Mucosa of gallbladder (tissue), 1 donor: ENCODE results near the gene PIP. TPM values are rescaled to one million over a fixed set of nuclear protein-coding genes. Genes with fewer than 3 reads are reported as not detected.
"Not testable (repeated sequence)": the region's sequence is repeated elsewhere in the genome, so short reads cannot be mapped to it uniquely, and the experiment has no call there.

ENCODE experiments used
- DNase-seq: peaks from one replicate; pipeline ENCODE4 v3.0.0-alpha.2; 2020; ENCODE audit warnings: low spot score
- total RNA-seq: library from RNA; stranded (reverse); gene quantifications from one replicate; pipeline ENCODE4 v1.2.1, GENCODE V29; 2021
- donor health status: DM: no; HTN: no; CAD: no.

The PIP gene, protein sequence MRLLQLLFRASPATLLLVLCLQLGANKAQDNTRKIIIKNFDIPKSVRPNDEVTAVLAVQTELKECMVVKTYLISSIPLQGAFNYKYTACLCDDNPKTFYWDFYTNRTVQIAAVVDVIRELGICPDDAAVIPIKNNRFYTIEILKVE
- total RNA-seq: not detected

DNA sequence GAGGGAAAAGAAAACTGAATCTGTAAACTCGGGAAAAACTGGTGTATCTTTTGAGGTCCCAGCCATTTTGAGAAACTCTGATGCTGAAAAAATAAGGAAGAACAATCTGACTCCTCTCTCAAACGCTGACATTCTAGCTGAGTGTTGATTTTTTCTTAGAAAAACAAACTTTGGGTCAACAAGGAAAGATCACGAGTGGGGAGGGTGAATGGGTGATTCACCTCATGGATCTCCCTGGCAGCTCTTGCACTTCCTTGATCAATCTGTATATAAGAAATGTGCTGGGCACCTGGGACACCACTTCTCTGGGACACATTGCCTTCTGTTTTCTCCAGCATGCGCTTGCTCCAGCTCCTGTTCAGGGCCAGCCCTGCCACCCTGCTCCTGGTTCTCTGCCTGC lies at the start of gene PIP:
Gene PIP (plus strand): TSS at position 297 of the 400 bp plus-strand sequence. CDS start 40 bp downstream, at position 337.
- DNase-seq: no peak

DNA sequence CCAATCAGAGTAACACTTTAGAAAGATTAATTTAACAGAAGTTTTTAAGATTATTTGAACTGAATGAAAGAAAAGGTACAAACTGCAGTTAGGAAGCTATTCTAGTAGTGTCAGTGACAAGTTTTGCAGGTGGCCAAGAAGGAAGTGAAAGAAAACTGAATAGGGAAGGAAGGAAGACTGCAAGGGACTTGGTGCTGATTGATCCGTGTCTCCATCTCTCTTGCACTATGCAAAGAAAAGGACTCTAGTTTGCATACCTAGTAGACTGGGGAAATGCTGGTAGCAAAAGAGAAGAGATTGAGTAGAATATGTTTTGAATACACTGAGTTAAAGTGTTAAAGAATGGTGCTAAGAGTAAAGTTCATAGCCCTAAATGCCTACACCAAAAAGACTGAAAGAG lies 46.8 kb upstream of the PIP start:
- no peak for DNase-seq

DNA sequence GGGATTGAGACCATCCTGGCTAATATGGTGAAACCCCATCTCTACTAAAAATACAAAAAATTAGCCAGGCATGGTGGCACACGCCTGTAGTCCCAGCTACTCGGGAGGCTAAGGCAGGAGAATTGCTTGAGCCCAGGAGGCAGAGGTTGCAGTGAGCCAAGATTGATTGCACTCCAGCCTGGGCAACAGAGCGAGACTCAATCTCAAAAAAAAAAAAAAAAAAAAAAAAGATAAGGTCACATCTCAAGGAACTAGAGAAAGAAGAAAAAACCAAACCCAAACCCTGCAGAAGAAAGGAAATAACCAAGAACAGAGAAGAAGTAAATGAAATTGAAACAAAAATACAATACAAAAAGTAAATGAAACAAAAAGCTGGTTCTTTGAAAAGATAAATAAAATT lies 46.3 kb upstream of the PIP start:
- DNase-seq: not testable (repeated sequence)

DNA sequence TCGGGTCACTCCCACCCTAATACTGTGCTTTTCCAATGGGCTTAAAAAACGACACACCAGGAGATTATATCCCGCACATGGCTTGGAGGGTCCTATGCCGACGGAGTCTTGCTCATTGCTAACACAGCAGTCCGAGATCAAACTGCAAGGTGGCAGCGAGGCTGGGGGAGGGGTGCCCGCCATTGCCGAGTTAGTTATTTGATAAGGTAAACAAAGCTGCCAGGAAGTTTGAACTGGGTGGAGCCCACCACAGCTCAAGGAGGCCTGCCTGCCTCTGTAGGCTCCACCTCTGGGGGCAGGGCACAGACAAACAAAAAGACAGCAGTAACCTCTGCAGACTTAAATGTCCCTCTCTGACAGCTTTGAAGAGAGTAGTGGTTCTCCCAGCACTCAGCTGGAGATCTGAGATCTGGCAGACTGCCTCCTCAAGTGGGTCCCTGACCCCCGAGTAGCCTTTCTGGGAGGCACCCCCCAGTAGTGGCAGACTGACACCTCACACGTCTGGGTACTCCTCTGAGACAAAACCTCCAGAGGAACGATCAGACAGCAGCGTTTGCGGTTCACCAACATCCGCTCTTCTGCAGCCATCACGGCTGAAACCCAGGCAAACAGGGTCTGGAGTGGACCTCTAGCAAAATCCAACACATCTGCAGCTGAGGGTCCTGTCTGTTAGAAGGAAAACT lies 43.2 kb upstream of the PIP start:
- not testable (repeated sequence) for DNase-seq

DNA sequence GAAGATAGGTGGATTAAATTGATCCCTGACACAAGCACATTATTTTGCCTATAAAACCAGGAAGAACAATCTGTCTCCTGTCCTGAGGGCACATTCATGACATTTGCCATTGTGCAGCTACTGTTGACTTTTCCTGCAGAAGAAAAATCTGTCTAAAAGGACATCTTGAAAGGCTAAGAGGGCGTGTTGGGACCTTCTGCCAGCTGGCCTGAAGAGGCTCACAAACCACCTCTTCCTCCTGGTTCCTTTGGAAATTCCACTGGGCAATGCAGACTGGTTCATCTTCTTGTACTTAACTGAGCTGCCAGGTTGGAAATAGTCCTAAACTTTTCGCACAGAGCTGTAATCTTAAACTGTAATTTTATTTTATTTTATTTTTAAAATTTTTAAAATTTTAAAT lies 35.7 kb upstream of the PIP start:
- DNase-seq: no peak

DNA sequence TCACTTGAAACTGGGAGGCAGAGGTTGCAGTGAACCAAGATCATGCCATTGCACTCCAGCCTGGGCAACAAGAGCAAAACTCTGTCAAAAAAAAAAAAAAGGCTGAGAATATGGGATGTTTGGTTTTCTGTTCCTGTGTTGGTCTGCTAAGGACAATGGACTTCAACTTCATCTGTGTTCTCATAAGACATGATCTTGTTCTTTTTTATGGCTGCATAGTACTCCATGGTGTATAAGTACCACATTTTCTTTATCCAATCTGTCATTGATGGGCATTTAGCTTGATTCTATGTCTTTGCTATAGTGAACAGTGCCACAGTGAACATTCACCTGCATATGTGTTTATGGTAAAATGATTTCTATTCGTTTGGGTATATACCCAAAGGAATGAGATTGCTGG lies 32.3 kb upstream of the PIP start:
- not testable (repeated sequence) for DNase-seq

DNA sequence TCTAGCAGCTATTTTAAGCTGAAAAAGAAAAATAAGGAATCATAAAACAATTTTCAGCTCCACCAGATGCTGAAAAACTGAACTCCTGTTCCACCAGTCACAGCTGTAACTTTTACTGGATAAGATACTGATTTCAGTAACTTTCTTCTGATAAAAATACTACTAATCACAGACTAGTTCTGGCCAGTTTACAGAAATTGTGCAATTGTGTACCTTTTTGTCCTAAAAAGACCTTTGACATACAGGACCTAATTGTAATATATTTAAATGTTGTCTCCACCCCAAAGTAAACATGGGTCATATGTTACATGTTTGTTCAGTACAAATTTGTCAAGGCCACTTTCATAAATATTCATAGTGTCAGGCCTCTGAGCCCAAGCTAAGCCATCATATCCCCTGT lies 27.1 kb upstream of the PIP start:
- no peak for DNase-seq

DNA sequence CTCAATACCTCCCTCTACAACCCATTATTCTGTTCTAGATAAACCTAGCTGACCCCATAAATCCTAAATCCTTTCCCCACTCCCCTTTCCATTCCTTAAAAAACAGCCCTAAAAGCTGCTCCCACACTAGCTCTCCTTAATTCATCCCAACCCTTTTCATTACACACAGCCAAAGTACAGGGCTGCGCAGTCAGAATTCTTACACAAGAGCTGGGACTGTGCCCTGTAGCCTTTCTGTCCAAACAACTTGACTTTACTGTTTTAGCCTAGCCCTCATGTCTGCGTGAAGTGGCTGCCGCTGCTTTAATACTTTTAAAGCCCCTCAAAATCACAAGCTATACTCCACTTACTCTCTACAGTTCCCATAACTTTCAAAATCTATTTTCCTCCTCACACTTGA lies 23.9 kb upstream of the PIP start:
- DNase-seq: not testable (repeated sequence)

DNA sequence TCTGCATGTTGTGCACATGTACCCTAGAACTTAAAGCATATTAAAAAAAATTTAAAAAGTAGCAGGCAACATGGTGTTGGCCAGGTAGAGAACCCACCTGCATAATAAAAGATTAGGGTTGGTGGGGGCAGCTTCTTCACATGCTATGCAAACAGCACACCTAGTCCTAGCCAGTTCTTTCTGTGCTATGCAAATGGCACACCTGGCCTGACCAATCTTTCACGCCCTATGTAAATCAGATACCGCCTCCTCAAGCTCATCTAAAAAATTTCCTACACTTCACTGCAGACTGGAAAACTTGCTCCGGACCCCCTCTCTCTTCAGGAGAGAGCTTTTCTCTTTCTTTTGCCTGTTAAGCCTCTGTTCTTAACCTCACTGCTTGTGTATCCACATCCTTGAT lies 14.5 kb upstream of the PIP start:
- DNase-seq: no peak

DNA sequence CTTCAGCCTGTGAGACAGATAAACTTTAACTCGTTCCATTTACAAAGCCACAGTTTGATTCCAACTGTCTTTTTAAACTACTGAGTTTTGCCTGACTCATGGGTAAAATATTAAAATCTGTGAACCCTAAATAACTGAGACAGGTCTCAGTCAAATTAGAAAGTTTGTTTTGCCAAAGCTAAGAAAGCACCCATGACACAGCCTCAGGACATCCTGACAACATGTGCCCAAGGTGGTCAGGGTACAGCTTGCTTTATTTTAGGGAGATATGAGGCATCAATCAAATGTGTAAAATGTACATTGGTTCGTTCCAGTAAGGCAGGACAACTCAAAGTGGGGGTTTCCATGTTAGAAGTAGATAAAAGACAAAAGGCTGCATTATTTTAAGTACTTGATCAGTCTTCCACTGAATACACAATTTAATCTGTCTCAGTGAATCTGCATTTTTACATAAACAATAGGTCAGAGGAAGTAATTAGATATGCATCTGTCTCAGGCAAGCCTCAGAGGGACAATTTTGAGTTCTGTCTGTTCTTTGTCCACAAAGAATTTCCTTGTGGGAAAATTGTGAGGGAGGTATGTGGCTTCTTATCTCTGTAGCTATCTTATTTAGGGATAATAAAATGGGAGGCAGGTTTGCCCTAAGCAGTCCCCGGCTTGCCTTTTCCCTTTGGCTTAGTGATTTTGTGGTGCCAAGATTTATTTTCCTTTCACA lies 11.0 kb upstream of the PIP start:
- DNase-seq: no peak

DNA sequence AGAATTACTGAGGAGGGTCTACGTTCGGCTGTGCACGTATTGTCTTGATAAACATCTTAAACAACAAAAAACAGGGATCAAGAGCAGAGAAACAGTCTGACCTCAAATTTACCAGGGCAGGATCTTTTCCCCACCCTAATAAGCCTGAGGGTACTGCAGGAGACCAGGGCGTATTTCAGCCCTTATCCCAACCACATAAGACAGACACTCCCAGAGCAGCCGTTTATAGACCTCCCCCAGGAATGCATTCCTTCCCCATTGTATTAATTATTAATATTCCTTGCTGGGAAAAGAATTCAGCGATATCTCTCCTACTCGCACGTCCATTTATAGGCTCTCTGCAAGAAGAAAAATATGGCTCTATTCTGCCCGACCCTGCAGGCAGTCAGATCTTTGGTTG lies 8.6 kb upstream of the PIP start:
- not testable (repeated sequence) for DNase-seq

DNA sequence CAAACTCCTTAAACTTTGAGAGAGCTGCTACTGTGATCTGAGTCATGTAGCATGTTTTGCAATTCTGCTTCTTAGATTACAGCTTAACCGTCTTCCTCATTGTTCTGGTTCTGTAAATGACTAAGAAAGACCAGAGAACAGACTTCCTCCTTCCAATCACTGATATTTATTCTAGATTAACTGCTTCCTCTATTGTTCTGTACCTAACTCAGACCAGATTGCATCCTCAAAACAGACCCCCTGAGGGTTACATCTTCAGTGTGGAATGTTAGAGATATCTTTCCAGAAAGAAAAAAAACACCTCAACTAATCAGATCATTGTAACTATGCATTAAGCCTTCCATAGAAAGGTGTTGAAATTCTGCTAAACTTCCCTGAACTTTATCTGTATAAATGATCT lies 5.7 kb upstream of the PIP start:
- no peak for DNase-seq

DNA sequence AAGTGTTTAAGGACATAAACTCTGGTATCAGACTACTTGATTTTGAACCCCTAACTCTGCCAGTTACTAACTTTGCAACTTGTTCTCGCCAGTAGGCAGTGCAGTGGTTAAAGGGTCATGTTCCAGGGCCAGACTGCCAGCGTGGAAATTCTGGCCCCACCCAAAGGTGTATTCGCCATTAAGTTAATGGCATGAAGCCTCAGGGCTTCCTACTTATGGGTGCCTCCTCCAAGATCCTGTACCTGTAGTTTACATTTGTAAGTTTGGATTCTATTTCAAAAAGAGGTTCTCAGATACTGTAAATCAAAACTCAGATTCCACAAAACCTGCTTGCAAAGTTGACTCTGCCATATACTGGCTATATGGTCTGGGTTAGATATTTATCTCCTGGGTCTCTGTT lies 2.8 kb upstream of the PIP start:
- DNase-seq: no peak

DNA sequence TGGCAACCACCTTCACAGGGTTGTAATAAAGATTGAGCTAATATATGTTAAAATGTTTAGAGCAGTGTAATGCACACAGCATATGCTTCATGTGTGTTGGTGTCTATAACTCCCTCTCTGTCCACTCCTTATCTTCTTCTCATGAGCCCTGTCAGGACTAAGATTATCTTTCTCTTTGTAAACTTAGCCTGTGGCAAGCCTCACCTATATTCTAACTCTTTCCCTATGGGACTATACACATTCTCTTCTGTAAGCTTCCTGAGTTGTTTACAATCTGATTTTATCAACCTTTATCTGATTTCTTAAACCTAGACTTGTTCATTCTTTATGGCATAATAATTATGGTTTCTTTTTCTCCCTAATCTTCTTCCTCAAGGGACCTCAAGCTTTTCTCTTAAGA lies 2.4 kb upstream of the PIP start:
- no peak for DNase-seq

DNA sequence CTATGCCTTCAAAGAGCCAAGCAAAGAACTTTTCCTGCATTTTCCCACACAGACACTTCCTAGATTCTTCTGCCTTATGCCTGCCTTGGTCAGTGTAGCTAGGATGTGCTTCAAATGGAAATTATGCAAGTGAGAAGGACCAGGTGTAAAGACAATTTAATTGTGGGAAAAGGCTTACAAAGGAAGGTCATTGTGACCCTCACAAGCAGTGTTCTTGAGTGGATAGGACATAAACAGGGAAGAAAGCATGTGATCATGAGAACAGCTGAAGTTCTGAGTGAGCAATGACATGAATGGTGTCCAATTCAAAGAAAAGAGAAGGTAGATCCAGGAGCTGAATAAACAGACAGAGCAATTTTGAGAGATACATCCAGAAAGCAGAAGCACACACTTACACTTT lies 1.3 kb upstream of the PIP start:
- DNase-seq: no peak

DNA sequence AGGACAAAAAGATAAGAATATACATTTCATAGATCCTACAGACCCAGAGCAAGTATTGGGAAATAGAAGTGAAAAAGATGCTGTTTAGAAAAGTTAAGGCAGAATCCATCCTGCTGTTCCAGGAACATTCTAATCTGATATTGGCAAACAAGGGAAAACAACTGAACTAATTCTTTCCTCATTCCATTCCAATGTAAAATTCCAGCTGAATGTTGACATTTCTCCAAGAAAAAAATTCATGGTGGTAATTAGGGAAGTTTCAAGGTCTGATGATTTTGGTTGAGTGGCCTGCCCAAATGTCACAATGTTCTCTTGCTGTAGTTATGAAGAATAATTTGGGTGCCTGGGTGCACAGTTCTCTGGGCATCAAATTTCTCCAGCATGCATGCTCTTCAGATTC lies 15.2 kb downstream of the PIP start:
- no peak for DNase-seq

DNA sequence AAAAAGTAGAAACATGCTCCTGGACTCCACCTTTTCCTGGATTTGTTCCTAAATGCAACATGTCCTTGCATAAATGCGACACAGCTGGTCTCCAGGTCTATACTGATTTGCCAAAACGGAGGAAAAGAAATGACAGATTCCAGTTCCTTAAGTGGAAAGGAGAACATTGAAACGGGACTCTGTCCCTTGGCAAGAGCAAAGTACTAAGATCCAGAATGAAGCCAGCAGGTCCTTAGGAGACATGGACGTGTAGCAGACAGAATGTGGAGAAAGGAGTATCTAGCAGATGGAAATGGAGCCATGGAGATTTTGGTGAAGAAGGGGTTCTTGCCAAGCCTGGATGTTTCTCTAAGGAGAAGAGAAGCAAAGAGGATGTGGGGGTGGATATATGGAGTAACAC lies 16.2 kb downstream of the PIP start:
- DNase-seq: no peak

DNA sequence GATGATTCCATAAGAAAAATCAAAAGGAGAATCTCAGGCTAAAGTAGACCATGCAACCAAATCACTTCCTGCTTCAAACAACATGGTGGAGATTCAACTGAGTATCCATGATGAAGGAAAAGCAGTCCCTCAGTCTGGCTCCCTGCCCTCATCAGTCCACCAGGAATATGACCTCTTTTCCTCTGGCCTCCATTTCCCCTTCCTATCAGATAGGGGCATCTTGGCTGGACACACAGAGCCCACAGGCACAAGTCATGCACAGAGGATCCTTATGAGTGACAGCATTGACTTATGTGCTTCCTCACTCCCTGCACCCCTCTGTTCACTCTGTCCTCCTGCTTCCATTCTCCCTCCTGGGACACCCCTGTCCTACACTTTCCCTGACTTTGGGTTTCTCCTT lies 16.8 kb downstream of the PIP start:
- no peak for DNase-seq

DNA sequence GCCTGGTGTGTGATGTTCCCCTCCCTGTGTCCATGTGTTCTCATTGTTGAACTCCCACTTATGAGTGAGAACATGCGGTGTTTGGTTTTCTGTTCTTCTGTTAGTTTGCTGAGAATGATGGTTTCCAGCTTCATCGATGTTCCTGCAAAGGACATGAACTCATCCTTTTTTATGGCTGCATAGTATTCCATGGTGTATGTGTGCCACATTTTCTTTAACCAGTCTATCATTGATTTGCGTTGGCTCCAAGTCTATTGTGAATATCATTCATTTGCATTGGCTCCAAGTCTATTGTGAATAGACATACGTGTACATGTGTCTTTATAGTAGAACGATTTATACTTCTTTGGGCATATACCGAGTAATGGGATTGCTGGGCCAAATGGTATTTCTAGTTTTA lies 18.8 kb downstream of the PIP start:
- DNase-seq: not testable (repeated sequence)

DNA sequence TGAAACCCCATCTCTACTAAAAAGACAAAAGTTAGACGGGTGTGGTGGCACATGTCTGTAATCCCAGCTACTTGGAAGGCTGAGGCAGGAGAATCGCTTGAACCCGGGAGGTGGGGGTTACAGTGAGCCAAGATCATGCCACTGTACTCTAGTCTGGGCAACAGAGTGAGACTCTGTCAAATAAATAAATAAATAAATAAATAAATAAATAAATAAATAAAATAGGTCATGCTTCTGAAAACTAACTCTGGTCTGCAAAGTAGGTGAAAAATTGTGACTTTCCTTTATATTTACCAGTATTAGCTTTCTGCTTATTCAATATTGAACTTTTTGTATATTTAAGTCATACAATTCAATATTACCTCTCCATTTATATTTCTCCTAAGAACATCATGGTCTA lies 26.7 kb downstream of the PIP start:
- not testable (repeated sequence) for DNase-seq

DNA sequence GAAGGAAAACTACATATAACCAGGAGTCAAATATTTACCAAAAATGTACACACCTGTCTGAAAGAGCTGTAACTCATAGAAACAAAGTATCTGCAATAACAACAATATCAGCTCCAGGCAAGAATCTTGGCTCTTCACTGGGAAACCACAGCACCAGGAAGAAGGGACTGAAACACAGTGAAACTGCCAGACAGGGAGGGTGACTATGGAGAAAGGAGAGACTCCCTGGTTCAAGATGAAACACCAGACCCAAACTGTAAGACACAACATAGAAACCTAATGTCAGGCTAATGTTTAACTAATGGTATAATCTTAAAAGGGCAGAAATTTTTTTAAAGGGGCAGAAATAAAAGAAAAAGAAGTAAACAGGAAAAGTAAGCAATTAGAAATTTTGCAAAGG lies 39.8 kb downstream of the PIP start:
- no peak for DNase-seq

DNA sequence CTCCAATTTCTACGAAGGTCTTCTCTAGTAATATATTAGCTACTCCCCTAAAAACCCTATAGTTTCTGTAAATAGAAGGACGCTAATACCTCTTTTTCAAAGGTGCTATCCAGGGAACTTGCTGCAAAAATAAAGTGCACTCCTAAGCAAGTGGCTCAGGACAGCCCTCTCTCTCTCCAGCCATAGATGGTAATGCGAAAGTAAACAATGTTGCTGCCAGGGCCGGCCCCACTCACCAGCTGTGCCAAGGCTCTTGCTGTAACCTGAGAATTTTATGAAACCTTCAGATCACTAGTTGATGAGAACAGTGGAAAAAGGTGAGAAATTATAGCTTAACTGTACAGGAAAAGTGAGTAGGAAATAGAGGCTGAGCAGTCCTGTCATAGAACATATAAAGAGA lies 40.5 kb downstream of the PIP start:
- peak; percentile 39 for DNase-seq

DNA sequence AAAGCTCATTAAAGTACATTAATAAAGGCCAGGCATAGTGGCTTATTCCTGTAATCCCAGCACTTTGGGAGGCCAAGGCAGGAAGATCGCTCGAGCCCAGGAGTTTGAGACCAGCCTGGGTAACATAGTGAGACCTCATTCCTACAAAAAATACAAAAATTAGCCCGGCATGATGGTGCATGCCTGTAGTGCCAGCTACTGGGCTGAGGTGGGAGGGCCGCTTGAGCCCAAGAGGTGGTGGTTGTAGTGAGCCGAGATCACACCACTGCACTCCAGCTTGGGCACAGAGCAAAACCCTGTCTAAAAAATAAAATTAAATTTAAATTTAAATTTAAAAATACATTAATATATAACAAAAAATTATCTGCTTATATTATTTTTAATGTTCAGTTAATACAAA lies 44.3 kb downstream of the PIP start:
- no peak for DNase-seq
